ENCODE data around the gene FGF5.
A peak's percentile ranks its signal among the peaks of the same experiment; 100 is the strongest.
"Not testable (repeated sequence)": the region's sequence is repeated elsewhere in the genome, so short reads cannot be mapped to it uniquely, and the experiment has no call there.

Gene FGF5

GRCh38 chr4:80295826-80296225 is 29.4 kb downstream of the FGF5 start:
- DNase-seq (ENCODE audit: low read depth) = no peak

DNA sequence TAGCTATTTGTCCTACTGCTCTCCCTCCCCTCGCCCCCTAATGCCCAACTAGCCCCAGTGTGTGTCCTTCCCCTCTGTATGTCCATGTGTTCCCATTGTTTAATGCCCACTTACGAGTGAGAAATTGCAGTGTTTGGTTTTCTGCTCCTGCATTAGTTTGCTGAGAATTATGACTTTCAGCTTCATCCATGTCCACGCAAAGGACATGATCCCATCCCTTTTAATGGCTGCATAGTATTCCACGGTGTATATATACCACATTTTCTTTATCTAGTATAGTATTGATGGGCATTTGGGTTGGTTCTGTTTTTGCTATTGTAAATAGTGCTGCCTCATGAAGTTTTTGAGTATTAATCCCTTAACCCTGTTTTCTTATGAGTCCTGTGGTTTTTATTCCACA is 35.4 kb downstream of the FGF5 start:
- DNase-seq (ENCODE audit: low read depth) = no peak

DNA sequence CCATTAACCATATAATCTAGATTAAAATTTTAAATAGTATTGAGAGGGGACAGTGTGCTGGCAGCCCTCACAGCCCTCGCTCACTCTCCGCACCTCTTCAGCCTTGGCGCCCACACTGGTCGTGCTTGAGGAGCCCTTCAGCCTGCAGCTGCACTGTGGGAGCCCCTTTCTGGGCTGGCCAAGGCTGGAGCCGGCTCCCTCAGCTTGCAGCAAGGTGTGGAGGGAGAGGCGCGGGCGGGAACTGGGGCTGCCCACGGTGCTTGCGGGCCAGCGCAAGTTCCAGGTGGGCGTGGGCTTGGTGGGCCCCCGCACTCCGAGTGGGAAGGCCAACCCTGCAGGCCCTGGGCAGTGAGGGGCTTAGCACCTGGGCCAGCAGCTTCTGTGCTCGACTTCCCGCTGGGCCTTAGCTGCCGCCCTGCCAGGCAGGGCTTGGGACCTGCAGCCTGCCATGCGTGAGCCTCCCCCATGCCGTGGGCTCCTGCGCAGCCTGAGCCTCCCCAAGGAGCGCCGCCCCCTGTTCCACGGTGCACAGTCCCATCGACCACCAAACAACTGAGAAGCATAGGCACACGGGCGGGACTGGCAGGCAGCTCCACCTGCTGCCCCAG is 36.3 kb downstream of the FGF5 start:
- DNase-seq (ENCODE audit: low read depth) = no peak

- no peak for DNase-seq (ENCODE audit: low read depth)
Observed at GRCh38 chr4:80305466-80305865, 39.0 kb downstream of the FGF5 start.

GRCh38 chr4:80306260-80306659 is 39.8 kb downstream of the FGF5 start:
- no peak for DNase-seq (ENCODE audit: low read depth)

DNA sequence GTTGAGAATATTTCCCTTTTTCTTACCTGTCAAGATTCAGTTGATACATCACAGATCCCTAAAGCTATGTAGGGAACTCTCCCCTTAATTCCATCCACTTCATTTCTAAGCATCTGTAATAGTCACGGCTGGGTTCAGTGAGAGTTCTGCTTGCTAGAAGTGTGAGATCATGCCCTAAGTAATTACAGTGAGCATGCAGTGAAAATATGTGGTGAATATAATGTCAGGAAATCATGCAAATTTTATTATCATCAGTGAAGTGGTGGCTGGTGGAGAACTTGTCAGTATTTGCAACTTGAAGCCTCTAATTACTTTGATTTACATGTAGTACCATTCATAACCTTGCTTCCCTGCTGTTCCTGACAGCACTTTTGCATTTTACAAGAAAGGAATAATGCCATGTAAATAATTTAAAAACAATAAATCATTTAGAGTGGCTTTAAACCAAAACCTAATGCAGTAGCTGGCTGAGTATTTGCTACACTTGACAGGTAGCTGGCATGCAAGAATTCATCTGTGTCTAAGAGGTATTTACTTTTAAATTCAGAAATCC is 40.8 kb downstream of the FGF5 start:
- DNase-seq (ENCODE audit: low read depth) = no peak

DNA sequence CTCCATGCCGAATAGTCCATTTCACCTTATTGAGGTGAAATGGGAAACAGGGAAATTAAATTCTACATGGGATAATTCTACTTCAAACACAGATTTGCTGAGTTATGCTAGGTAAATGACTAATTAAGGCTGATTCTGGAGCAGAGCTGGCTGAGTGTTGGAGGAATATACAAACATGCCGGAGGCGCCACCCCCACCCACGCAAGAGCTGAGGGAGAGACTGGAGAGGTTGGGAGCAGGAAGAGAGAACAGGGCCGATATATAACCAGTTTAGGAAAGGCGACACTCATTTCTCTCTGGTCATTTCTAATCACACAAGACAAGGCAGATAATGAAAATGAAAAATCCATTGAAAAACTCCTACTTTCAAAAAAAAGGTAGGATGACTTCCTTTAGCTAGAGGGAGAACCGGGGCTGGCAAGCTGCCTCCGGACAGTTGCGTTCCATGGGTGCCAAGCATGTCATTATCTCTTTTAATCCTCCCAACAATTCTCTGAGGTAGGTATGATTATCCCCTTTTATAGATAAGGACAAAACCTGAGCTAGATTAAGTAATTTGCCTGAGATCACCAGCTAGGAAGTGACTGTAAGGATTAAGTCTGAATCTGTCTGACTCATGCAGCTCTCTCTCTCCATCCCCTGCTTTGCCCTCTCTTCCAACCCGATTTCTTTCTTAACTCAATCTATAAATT is 41.5 kb downstream of the FGF5 start:
- DNase-seq (ENCODE audit: low read depth) = no peak

DNA sequence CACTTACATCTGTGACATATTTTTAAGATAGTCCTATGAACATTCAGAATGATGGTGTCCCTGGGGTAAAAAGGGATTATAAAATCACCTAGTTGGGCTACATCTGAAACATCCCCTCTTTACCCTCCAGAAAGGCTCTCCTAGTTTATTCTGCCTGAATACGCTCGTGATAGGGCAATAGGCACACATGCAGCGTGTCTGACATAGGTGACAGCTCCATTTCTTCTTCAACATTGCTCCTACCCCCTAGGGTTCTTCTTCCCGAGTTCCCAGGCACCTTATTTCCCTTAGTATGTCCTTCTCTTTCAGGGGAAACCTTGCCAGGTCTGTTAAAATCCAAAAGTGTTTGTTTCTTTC is 42.0 kb downstream of the FGF5 start:
- DNase-seq (ENCODE audit: low read depth) = no peak

DNA sequence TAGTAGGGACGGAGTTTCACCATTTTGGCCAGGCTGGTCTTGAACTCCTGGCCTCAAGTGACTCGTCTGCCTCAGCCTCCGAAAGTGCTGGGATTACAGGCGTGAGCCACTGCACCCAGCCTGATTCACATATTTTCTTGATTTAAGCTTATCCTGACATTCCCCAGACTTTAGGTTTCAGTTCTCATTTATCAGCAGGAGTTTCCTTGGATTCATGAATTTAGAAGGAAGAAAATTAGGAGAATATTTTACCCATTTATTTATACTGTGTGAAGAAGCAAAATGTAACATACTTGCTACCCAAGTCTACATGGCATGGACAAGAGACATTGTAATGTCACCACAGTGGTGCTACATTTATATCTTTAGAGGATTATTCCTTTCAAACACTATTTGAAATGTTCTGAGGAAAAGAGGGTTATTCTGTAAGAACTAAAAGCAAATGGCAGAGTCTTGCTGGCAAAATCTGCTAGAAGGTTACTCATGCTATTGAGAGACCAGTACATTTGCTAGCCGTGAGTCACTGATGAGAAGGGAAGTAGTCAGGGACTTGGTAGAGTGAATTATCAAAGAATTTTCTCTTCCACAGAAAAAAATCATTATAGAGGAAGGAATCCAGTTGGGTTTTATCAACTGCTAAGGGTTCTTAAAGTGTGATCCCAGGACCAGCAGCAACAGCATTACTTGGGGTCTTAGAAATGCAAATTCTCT is 43.0 kb downstream of the FGF5 start:
- peak; percentile 72 for DNase-seq (ENCODE audit: low read depth)

DNA sequence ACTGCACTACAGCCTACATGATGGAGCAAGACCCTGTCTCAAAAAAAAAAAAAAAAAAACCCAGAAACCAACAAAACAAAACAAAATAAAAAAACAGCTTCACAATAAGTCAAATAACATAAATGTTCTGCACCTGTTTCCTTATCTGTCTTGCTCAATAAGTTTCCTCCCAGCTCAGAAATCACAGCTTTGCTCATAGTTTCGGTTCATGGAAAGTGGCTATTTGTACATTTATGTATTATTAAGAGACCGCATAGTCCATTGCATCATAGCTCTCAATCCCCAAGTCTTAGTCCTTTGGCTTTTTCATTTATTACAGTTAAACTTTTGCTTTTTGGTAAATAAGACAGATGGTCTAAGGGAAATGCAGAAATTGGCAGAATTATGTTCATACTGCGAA is 44.7 kb downstream of the FGF5 start:
- DNase-seq (ENCODE audit: low read depth) = no peak

DNA sequence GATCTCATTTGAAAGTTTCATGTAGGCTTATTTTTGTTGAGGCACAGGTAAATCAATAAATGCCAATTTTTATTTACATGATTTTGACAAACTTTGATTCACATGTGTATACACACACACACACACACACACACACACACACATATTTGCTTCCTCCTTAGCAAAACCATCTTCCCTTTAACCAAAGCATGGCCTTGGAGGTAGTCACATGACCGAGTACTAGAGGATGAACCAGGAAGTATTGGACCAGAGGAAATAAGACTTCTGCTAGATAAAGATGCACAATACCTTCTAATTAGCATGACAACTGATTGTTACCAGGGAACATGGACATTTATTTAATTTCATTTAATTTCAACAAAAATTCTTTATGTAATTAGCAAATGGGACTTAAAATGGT is 45.7 kb downstream of the FGF5 start:
- no peak for DNase-seq (ENCODE audit: low read depth)

DNA sequence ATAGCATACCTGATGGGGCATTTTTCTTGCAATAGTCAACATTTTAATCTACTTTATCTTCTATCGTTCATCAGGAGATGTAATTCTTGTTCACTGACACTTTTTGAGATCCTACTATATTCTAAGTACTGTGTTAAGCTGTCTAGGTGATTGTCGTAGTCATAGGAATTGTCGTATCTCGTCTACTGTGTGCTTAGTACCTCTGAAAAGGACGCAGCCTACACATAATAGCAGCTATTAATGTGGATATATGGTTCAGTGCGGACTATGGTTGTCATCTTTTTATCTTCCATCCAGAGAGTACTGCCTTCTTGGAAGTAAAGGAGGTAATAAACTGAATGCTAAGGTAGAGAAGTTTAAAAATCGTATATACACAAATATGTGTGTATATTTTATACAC is 47.2 kb downstream of the FGF5 start:
- no peak for DNase-seq (ENCODE audit: low read depth)

DNA sequence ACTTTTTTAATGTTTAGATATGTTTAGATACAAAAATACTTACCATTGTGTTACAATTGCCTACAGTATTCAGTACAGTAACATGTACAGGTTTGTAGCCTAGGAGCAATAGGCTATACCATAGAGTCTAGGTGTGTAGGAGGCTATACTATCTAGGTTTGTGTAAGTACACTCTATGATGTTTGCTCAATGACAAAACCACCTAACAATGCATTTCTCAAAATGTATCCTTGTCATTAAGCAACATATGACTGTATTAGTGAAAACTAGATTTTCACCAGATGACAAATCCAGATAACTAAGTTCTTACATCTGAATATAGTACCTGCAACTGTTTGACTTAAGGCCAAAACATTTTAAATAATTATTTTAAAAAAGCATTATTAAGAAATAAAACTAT is 49.4 kb downstream of the FGF5 start:
- not testable (repeated sequence) for DNase-seq (ENCODE audit: low read depth)

- DNase-seq (ENCODE audit: low read depth) = no peak
Observed at GRCh38 chr4:80321341-80321740, 54.9 kb downstream of the FGF5 start.

GRCh38 chr4:80321776-80322175 is 55.3 kb downstream of the FGF5 start:
- DNase-seq (ENCODE audit: low read depth) = no peak

- DNase-seq (ENCODE audit: low read depth) = peak; percentile 8
Observed at GRCh38 chr4:80322716-80323115, 56.3 kb downstream of the FGF5 start.

DNA sequence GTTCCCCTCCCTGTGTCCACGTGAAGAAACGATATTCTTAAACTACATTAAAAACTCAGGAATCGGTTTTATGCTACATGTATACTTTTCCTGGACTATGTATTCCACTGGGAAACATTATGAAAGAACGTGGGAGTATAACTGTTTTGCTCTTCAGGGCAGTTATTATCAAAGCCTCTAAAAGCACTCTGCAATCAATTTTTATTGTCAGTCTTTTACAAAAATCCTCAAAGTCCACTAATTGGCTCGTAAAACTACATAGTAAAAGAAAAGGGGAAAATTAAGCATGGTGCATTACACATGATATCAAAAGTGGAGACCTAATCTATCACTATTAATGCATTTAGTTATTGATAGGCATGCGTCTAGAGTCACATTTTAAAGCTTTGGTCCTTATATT is 57.7 kb downstream of the FGF5 start:
- no peak for DNase-seq (ENCODE audit: low read depth)

DNA sequence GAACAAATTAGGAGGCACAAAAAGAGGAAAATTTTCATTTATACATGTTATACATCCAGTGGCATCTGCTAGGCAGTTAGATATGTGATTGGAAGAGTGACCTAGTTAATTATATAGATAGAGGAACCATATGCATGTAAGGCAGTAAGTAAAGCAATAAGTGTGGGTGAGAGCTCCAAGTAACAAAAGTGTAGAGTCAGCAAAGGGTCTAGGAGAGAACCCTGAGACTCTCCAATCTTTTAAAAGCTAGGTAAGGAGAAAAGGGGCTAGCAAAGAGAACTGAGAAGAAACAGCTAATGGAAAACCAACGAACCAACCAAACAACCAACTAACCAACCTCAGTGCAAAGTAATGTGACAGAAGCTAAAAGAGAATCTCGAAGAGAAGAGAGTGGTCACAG is 65.2 kb downstream of the FGF5 start:
- DNase-seq (ENCODE audit: low read depth) = no peak

DNA sequence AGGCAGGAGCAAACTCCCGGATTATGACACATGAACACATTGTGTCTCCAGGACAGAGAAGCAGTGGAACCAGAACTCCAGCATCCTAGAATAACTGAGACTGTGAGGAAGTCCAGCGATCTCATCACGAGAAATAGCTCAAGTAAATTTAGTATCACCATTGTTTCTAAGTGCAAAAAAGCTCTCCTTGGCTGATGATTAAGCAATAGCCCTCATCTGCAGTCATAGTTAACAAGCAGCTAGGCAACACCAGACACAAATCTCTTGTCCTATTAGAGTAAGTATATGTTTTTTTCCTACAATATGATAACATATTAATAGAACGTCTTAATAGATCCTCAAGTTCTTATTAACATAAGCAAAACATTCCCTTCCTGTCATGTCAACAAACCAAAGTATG is 66.7 kb downstream of the FGF5 start:
- DNase-seq (ENCODE audit: low read depth) = no peak

- no peak for DNase-seq (ENCODE audit: low read depth)
Observed at GRCh38 chr4:80334568-80334967, 68.1 kb downstream of the FGF5 start.

DNA sequence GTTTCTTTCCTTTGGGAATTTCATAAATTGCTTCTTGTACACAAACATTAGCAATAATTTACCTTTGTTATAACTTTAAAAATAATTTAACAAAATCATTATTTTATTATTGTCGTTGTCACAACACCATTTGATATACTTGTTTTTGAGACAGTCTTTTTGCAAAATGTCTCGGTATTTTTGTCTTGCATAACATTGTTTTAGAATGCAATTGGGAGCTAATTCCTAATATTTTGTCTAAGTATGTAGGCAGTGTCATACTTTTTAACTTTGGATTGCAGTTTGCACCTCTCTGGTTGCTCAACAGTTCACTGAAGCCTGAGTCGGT is 68.7 kb downstream of the FGF5 start:
- DNase-seq (ENCODE audit: low read depth) = no peak

DNA sequence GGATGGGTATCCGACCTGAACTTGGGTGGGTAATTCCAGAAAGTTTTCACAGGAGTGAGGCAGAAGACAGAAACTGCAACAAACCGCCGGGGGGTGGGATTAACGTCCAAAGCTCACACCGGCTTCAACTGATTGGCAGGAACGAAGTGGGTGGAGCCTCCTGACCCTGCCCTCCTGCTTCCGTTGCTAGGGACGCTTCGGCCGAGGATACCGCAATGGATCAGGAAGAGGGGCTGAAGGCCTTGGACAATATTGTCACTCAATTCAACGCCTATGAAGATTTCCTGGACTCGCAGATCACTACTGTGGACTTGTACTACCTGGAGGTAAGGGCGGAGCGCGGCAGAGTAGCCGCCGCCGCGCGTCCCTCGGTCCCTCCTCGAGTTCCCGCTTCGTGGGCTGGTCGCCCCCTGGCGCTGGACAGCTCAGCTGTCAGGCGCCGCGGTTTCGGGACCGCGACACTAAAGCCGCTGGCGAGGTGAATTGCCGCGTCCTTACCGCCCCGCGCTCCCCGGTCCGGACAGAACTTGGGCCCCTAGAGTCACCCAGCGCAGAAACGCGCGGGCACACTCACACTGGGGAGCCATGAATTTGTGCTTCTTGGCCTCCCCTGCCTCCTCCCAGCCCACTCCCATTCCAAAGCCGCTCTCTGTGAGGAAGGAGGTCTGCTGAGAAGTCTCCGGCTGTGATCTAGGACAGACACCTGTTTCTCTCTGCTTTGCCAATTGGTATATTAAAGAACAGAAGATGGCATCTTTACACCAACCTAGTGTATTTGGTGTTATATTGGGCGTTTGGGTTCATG is 69.3 kb downstream of the FGF5 start, which contains the start of gene CFAP299:
CFAP299 (plus strand) TSS at position 177 of the 805 bp plus-strand sequence.
- peak; percentile 80 for DNase-seq (ENCODE audit: low read depth)

- peak; percentile 10 for DNase-seq (ENCODE audit: low read depth)
Observed at GRCh38 chr4:80336582-80336981, 70.1 kb downstream of the FGF5 start.
